ENCODE measurements around the gene LRRC8A. TPM values are rescaled to one million over a fixed set of nuclear protein-coding genes. Genes with fewer than 3 reads are reported as not detected.

The LRRC8A gene
- total and polyA plus RNA-seq, 2 of the 13 experiments (the other 11 are each of a cell fraction or from before 2014, with no cell fraction given): 16.1 to 40.6 TPM

DNA sequence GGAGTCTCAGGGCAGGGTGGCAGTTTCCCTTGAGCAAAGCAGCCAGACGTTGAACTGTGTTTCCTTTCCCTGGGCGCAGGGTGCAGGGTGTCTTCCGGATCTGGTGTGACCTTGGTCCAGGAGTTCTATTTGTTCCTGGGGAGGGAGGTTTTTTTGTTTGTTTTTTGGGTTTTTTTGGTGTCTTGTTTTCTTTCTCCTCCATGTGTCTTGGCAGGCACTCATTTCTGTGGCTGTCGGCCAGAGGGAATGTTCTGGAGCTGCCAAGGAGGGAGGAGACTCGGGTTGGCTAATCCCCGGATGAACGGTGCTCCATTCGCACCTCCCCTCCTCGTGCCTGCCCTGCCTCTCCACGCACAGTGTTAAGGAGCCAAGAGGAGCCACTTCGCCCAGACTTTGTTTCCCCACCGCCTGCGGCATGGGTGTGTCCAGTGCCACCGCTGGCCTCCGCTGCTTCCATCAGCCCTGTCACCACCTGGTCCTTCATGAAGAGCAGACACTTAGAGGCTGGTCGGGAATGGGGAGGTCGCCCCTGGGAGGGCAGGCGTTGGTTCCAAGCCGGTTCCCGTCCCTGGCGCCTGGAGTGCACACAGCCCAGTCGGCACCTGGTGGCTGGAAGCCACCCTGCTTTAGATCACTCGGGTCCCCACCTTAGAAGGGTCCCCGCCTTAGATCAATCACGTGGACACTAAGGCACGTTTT lies 35.4 kb downstream of the LRRC8A start (continued):
- TF ChIP-seq, protein P1, sequence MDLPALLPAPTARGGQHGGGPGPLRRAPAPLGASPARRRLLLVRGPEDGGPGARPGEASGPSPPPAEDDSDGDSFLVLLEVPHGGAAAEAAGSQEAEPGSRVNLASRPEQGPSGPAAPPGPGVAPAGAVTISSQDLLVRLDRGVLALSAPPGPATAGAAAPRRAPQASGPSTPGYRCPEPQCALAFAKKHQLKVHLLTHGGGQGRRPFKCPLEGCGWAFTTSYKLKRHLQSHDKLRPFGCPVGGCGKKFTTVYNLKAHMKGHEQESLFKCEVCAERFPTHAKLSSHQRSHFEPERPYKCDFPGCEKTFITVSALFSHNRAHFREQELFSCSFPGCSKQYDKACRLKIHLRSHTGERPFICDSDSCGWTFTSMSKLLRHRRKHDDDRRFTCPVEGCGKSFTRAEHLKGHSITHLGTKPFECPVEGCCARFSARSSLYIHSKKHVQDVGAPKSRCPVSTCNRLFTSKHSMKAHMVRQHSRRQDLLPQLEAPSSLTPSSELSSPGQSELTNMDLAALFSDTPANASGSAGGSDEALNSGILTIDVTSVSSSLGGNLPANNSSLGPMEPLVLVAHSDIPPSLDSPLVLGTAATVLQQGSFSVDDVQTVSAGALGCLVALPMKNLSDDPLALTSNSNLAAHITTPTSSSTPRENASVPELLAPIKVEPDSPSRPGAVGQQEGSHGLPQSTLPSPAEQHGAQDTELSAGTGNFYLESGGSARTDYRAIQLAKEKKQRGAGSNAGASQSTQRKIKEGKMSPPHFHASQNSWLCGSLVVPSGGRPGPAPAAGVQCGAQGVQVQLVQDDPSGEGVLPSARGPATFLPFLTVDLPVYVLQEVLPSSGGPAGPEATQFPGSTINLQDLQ (CRISPR knock-in tag; IDR thresholded peaks at IDR 0.05): 0 out of 2 replicates have a peak, but pooled peaks have one; percentile 49
- TF ChIP-seq REXO4 (CRISPR knock-in tag; IDR thresholded peaks at IDR 0.05; ENCODE audit: borderline replicate concordance): no peak
- TF ChIP-seq, protein P2, sequence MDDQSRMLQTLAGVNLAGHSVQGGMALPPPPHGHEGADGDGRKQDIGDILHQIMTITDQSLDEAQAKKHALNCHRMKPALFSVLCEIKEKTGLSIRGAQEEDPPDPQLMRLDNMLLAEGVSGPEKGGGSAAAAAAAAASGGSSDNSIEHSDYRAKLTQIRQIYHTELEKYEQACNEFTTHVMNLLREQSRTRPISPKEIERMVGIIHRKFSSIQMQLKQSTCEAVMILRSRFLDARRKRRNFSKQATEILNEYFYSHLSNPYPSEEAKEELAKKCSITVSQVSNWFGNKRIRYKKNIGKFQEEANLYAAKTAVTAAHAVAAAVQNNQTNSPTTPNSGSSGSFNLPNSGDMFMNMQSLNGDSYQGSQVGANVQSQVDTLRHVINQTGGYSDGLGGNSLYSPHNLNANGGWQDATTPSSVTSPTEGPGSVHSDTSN (CRISPR knock-in tag; IDR thresholded peaks at IDR 0.05; ENCODE audit: borderline replicate concordance): no peak
- TF ChIP-seq, protein P3, sequence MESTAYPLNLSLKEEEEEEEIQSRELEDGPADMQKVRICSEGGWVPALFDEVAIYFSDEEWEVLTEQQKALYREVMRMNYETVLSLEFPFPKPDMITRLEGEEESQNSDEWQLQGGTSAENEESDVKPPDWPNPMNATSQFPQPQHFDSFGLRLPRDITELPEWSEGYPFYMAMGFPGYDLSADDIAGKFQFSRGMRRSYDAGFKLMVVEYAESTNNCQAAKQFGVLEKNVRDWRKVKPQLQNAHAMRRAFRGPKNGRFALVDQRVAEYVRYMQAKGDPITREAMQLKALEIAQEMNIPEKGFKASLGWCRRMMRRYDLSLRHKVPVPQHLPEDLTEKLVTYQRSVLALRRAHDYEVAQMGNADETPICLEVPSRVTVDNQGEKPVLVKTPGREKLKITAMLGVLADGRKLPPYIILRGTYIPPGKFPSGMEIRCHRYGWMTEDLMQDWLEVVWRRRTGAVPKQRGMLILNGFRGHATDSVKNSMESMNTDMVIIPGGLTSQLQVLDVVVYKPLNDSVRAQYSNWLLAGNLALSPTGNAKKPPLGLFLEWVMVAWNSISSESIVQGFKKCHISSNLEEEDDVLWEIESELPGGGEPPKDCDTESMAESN (CRISPR knock-in tag; conservative IDR thresholded peaks at IDR 0.05): 0 out of 2 replicates have a peak, but pooled peaks have one; percentile 34
- TF ChIP-seq, protein P4, sequence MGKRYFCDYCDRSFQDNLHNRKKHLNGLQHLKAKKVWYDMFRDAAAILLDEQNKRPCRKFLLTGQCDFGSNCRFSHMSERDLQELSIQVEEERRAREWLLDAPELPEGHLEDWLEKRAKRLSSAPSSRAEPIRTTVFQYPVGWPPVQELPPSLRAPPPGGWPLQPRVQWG (CRISPR knock-in tag; IDR thresholded peaks at IDR 0.05; ENCODE audit: borderline replicate concordance, low read depth): no peak
- no peak for TF ChIP-seq ZKSCAN1 (IDR thresholded peaks at IDR 0.05; ENCODE audit: low read length)
- peak; percentile 94 for TF ChIP-seq MED1 (CRISPR knock-in tag; IDR thresholded peaks at IDR 0.05)
- no peak for TF ChIP-seq ZNF234 (CRISPR knock-in tag; conservative IDR thresholded peaks at IDR 0.05)
- TF ChIP-seq KDM5B (CRISPR knock-in tag; IDR thresholded peaks at IDR 0.05; ENCODE audit: borderline replicate concordance): peak; percentile 71; the same call in 1 of the 2 replicates
- no peak for TF ChIP-seq ZNF138 (CRISPR knock-in tag; IDR thresholded peaks at IDR 0.05; ENCODE audit: low read depth)
- TF ChIP-seq, protein P5, sequence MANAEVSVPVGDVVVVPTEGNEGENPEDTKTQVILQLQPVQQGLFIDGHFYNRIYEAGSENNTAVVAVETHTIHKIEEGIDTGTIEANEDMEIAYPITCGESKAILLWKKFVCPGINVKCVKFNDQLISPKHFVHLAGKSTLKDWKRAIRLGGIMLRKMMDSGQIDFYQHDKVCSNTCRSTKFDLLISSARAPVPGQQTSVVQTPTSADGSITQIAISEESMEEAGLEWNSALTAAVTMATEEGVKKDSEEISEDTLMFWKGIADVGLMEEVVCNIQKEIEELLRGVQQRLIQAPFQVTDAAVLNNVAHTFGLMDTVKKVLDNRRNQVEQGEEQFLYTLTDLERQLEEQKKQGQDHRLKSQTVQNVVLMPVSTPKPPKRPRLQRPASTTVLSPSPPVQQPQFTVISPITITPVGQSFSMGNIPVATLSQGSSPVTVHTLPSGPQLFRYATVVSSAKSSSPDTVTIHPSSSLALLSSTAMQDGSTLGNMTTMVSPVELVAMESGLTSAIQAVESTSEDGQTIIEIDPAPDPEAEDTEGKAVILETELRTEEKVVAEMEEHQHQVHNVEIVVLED (CRISPR knock-in tag; IDR thresholded peaks at IDR 0.05; ENCODE audit: borderline replicate concordance): no peak
- TF ChIP-seq RBAK (CRISPR knock-in tag; IDR thresholded peaks at IDR 0.05): no peak
- TF ChIP-seq, protein P6, sequence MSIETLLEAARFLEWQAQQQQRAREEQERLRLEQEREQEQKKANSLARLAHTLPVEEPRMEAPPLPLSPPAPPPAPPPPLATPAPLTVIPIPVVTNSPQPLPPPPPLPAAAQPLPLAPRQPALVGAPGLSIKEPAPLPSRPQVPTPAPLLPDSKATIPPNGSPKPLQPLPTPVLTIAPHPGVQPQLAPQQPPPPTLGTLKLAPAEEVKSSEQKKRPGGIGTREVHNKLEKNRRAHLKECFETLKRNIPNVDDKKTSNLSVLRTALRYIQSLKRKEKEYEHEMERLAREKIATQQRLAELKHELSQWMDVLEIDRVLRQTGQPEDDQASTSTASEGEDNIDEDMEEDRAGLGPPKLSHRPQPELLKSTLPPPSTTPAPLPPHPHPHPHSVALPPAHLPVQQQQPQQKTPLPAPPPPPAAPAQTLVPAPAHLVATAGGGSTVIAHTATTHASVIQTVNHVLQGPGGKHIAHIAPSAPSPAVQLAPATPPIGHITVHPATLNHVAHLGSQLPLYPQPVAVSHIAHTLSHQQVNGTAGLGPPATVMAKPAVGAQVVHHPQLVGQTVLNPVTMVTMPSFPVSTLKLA (IDR thresholded peaks at IDR 0.05): no peak
- 0 out of 2 replicates have a peak, but pooled peaks have one; percentile 81 for TF ChIP-seq ZNF879 (CRISPR knock-in tag; IDR thresholded peaks at IDR 0.05)
- TF ChIP-seq MEF2D (CRISPR knock-in tag; IDR thresholded peaks at IDR 0.05): peak; percentile 11; the same call in 1 of the 2 replicates
- TF ChIP-seq, protein P7, sequence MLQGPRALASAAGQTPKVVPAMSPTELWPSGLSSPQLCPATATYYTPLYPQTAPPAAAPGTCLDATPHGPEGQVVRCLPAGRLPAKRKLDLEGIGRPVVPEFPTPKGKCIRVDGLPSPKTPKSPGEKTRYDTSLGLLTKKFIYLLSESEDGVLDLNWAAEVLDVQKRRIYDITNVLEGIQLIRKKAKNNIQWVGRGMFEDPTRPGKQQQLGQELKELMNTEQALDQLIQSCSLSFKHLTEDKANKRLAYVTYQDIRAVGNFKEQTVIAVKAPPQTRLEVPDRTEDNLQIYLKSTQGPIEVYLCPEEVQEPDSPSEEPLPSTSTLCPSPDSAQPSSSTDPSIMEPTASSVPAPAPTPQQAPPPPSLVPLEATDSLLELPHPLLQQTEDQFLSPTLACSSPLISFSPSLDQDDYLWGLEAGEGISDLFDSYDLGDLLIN (CRISPR knock-in tag; IDR thresholded peaks at IDR 0.05; ENCODE audit: borderline replicate concordance): no peak
